AG09319 (cell line): Measurements from ENCODE around the gene CDC42BPA.

Source experiments
- DNase-seq: peaks from one replicate; pipeline ENCODE4 v3.0.0-alpha.2; 2010; ENCODE audit warnings: low read depth; ENCODE audit errors: extremely low read depth
- TF ChIP-seq, protein P1 (sequence below): IDR thresholded peaks from 2 replicates; pipeline ENCODE4 v1.5.1; 2011; ENCODE audit warnings: low read depth, mild to moderate bottlenecking, inconsistent platforms, low read length, moderate library complexity

CDC42BPA gene

GRCh38 chr1:226964611-226965486 is 353.4 kb downstream of the CDC42BPA start:
- no peak for DNase-seq
- TF ChIP-seq, protein P1, sequence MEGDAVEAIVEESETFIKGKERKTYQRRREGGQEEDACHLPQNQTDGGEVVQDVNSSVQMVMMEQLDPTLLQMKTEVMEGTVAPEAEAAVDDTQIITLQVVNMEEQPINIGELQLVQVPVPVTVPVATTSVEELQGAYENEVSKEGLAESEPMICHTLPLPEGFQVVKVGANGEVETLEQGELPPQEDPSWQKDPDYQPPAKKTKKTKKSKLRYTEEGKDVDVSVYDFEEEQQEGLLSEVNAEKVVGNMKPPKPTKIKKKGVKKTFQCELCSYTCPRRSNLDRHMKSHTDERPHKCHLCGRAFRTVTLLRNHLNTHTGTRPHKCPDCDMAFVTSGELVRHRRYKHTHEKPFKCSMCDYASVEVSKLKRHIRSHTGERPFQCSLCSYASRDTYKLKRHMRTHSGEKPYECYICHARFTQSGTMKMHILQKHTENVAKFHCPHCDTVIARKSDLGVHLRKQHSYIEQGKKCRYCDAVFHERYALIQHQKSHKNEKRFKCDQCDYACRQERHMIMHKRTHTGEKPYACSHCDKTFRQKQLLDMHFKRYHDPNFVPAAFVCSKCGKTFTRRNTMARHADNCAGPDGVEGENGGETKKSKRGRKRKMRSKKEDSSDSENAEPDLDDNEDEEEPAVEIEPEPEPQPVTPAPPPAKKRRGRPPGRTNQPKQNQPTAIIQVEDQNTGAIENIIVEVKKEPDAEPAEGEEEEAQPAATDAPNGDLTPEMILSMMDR: no peak

- TF ChIP-seq, protein P1: no peak
- no peak for DNase-seq
Measured at GRCh38 chr1:226964068-226964425, 354.2 kb downstream of the CDC42BPA start.

DNA sequence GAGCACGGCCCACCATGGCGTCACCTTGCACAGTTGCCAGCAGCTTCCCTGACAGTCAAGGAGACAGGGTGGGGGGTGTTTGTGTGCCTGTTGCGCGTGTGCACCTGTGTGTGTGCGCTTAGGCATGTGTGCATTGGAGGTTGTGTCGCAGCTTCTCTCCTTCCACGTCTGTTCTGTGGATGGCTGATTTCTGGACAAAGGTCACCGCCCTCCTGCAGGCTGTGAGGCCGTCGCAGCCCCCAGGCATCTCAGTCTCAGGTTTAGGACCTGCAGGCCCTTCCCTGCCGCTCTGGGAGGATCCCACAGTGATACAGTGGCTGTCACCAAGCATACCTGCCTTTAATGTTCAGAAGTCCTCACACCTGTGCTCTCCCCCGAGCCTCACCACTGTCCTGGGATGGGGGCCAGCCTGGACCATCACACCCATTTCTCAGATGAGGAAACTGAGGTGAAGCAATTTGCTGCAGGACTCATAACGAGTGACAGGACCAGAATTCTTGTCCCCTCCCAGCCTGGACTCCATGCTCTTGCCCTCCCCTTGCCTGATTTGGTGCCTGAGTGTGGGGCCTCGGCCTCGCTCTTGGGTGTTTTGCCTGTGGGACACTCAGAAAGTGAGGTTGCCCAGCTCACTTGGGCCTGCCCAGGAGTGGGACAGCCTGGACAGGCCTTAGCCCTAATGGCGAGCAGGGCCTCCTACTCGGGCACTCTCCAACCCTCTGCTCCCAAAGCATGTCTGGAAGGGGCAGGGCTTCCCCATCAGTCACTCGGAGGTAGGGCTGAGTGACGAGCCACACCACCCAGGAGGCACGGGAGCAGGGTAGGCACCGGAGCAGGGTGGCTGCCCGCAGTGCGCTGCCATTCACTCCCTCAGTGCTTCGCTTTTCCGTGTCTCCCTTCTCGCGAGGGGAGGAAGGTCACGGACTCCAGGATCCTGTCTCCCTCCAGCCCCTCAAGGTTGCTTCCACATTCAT is 355.6 kb downstream of the CDC42BPA start:
- TF ChIP-seq, protein P1: no peak
- no peak for DNase-seq

- TF ChIP-seq, protein P1: no peak
- no peak for DNase-seq
Measured at GRCh38 chr1:226960944-226961765, 357.1 kb downstream of the CDC42BPA start.

GRCh38 chr1:226960256-226960655 is 358.0 kb downstream of the CDC42BPA start:
- TF ChIP-seq, protein P1: no peak
- DNase-seq: no peak

DNA sequence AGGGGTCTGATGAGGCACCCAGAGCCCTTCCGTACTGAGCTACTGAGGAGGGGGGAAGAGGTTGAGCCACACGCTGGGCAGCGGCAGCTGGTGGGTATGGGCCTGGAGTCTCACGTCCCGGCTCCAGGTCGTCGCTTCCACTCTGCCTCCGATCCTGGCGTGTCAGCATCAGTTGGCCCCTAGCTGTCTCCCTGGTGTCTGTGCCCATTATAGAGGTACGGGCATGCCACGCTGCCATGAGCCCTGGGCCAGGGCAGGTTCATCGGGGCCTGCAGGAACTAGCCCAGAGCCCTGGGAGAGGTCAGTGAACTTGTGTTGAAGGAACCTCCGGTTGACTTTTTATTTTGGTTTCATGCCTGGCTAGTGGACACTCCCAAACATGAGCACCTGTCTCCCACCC is 360.0 kb downstream of the CDC42BPA start:
- TF ChIP-seq, protein P1: no peak
- DNase-seq: no peak
